HG03460 (cell line): Measurements from ENCODE around the gene BMPR1B.

Experiments used
- ATAC-seq: cut with Tn5 transposase; IDR thresholded peaks from one replicate; pipeline ENCODE4 v1.9.1; 2021; ENCODE audit not compliant: unreplicated experiment

The BMPR1B gene

GRCh38 chr4:94762326-94762725, 4.6 kb downstream of the BMPR1B start:
- ATAC-seq: no peak

GRCh38 chr4:94763005-94763404, 5.2 kb downstream of the BMPR1B start:
- no peak for ATAC-seq

- no peak for ATAC-seq
These were observed 5.7 kb downstream of the BMPR1B start for GRCh38 chr4:94763500-94763899.

- ATAC-seq: no peak
These were observed 6.3 kb downstream of the BMPR1B start for GRCh38 chr4:94764069-94764468.

GRCh38 chr4:94765174-94765573, 7.4 kb downstream of the BMPR1B start:
- no peak for ATAC-seq

GRCh38 chr4:94765648-94766047, 7.9 kb downstream of the BMPR1B start:
- no peak for ATAC-seq

GRCh38 chr4:94766856-94767255, 9.1 kb downstream of the BMPR1B start:
- no peak for ATAC-seq

GRCh38 chr4:94767446-94767845, 9.7 kb downstream of the BMPR1B start:
- ATAC-seq: no peak

- no peak for ATAC-seq
These were observed 25.0 kb downstream of the BMPR1B start for GRCh38 chr4:94782707-94783106.

- ATAC-seq: no peak
These were observed 33.9 kb downstream of the BMPR1B start for GRCh38 chr4:94791701-94792100.

GRCh38 chr4:94798808-94799207, 41.1 kb downstream of the BMPR1B start:
- no peak for ATAC-seq

- ATAC-seq: no peak
These were observed 43.3 kb downstream of the BMPR1B start for GRCh38 chr4:94801016-94801415.

GRCh38 chr4:94802091-94802490, 44.3 kb downstream of the BMPR1B start:
- no peak for ATAC-seq

GRCh38 chr4:94803181-94803580, 45.4 kb downstream of the BMPR1B start:
- no peak for ATAC-seq

GRCh38 chr4:94804650-94805049, 46.9 kb downstream of the BMPR1B start:
- no peak for ATAC-seq

GRCh38 chr4:94806376-94806775, 48.6 kb downstream of the BMPR1B start:
- ATAC-seq: no peak

- no peak for ATAC-seq
These were observed 53.9 kb downstream of the BMPR1B start for GRCh38 chr4:94811643-94812042.

- ATAC-seq: no peak
These were observed 55.5 kb downstream of the BMPR1B start for GRCh38 chr4:94813221-94813620.

- peak; percentile 75 for ATAC-seq
These were observed 56.5 kb downstream of the BMPR1B start for GRCh38 chr4:94814237-94814636.

- ATAC-seq: no peak
These were observed 61.8 kb downstream of the BMPR1B start for GRCh38 chr4:94819371-94820168.

- ATAC-seq: no peak
These were observed 68.5 kb downstream of the BMPR1B start for GRCh38 chr4:94826206-94826605.

- ATAC-seq: no peak
These were observed 69.8 kb downstream of the BMPR1B start for GRCh38 chr4:94827481-94828110.

GRCh38 chr4:94828882-94829281, 71.1 kb downstream of the BMPR1B start:
- no peak for ATAC-seq
